BJ (cell line): ENCODE data around the gene RLF. TPM values are rescaled to one million over a fixed set of nuclear protein-coding genes. Genes with fewer than 3 reads are reported as not detected.
"Not testable (repeated sequence)": the region's sequence is repeated elsewhere in the genome, so short reads cannot be mapped to it uniquely, and the experiment has no call there.

Experiments
- CTCF ChIA-PET: fragments of 350-600 bp; formaldehyde crosslinking; extraction: SDS; loops from one replicate; lab custom pipeline; 2021; ENCODE audit warnings: antibody characterized with exemption, inconsistent platforms; lab: Yijun Ruan, JAX
- POLR2A ChIA-PET: fragments of 300-600 bp; sonication (Branson Sonifier 250); formaldehyde crosslinking; extraction: SDS; loops from one replicate; lab custom pipeline; 2021; ENCODE audit warnings: antibody characterized with exemption; lab: Charles Lee
- DNase-seq: peaks from one replicate; pipeline ENCODE4 v3.0.0-alpha.2; 2011; ENCODE audit warnings: low read depth
- H3K27me3 ChIP-seq: 2 replicates; pipeline ENCODE4 v1.6.0; 2011; ENCODE audit warnings: low read length; ENCODE audit not compliant: control insufficient read depth, insufficient read depth
- H3K36me3 ChIP-seq: 2 replicates; pipeline ENCODE4 v1.5.1; 2011; ENCODE audit warnings: low read length; ENCODE audit not compliant: control insufficient read depth, insufficient read depth
- H3K4me3 ChIP-seq: 2 replicates; pipeline ENCODE4 v1.5.1; 2011; ENCODE audit warnings: low read depth, mild to moderate bottlenecking, control low read depth, low read length
- polyA plus RNA-seq: library from polyadenylated mRNA; depleted of rRNA; stranded (reverse); fragments of >200 nt; gene quantifications from 2 replicates; pipeline ENCODE4 v1.2.3, GENCODE V29; 2011
- TF ChIP-seq, protein P1 (sequence below): IDR thresholded peaks from 2 replicates; pipeline ENCODE4 v1.5.1; 2011; ENCODE audit warnings: low read depth, mild to moderate bottlenecking, control low read depth, inconsistent platforms, low read length, moderate library complexity; ENCODE audit not compliant: insufficient read depth

RLF gene
- polyA plus RNA-seq, 1 experiment: 4.1 TPM

GRCh38 chr1:40179496-40180089, 18.4 kb downstream of the RLF start:
- no peak overlapping the region for H3K4me3 ChIP-seq
- H3K36me3 ChIP-seq: no peaks in the 10 kb centered on the region
- no peaks in the 10 kb centered on the region for H3K27me3 ChIP-seq
- CTCF ChIA-PET: no interaction called here
- no peak for DNase-seq
- TF ChIP-seq, protein P1, sequence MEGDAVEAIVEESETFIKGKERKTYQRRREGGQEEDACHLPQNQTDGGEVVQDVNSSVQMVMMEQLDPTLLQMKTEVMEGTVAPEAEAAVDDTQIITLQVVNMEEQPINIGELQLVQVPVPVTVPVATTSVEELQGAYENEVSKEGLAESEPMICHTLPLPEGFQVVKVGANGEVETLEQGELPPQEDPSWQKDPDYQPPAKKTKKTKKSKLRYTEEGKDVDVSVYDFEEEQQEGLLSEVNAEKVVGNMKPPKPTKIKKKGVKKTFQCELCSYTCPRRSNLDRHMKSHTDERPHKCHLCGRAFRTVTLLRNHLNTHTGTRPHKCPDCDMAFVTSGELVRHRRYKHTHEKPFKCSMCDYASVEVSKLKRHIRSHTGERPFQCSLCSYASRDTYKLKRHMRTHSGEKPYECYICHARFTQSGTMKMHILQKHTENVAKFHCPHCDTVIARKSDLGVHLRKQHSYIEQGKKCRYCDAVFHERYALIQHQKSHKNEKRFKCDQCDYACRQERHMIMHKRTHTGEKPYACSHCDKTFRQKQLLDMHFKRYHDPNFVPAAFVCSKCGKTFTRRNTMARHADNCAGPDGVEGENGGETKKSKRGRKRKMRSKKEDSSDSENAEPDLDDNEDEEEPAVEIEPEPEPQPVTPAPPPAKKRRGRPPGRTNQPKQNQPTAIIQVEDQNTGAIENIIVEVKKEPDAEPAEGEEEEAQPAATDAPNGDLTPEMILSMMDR: no peak
- POLR2A ChIA-PET: no interaction called here

GRCh38 chr1:40183055-40183710, 22.0 kb downstream of the RLF start:
- TF ChIP-seq, protein P1: peak; percentile 25; the same call in 1 of the 2 replicates
- DNase-seq: no peak
- no peaks in the 10 kb centered on the region for H3K27me3 ChIP-seq
- CTCF ChIA-PET: interaction anchor here (0.8 to 3.0 kb wide), 5 partner anchors 11 to 172 kb away, joined by 3 to 11 read pairs (median 3); no protein-coding TSS in a partner anchor
- H3K4me3 ChIP-seq: no peak overlapping the region
- POLR2A ChIA-PET: no interaction called here
- no peaks in the 10 kb centered on the region for H3K36me3 ChIP-seq

GRCh38 chr1:40184193-40184592, 23.0 kb downstream of the RLF start:
- CTCF ChIA-PET: interaction anchor here (0.8 to 3.0 kb wide), 4 partner anchors 10 to 38 kb away, joined by 3 to 11 read pairs (median 3); no protein-coding TSS in a partner anchor
- no peaks in the 10 kb centered on the region for H3K36me3 ChIP-seq
- H3K27me3 ChIP-seq: no peaks in the 10 kb centered on the region
- POLR2A ChIA-PET: no interaction called here
- TF ChIP-seq, protein P1: no peak
- H3K4me3 ChIP-seq: no peak overlapping the region
- DNase-seq: no peak

DNA sequence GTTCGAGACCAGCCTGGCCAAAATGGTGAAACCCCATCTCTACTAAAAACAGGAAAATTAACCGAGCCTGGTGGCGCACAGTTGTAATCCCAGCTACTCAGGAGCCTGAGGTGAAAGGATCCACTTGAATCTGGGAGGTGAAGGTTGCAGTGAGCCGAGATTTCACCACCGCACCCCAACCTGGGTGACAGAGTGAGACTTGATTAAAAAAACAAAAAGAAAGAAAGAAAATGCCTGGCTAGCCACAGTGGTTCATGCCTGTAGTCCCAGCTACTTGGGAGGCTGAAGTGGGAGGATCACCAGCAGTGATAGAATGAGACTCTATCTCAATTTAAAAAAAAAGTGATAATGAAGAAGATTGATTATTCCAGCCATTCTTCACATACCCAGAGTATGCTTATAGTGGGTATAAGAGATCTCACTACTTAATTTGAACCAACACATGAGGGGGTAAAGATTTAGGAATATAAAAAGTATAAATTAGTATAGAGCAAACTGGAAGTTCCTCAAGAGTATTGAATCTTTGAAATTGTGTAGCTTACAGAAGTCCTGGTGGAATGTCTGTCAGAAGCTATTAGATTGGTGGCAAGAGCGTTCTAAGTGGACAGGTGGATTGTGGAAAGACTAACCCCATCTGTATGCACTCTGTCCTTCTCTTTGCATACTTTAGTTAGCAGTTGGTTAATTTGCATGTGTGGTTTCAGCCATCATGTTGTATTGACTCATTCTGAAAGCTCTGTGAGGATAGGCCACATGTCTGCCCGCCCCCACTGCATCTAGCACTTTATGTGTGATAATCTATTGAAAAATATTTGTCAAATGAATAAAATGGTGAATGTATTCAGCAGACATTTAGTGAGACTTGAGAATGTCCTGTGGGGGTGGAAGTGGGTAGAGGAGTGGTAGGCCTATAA, 25.0 kb downstream of the RLF start:
- Histone ChIP-seq H3K27me3 (no peaks in the 10 kb centered on the region), H3K36me3 (no peaks in the 10 kb centered on the region), H3K4me3 (no peak overlapping the region)
- TF ChIP-seq, protein P1: no peak
- CTCF ChIA-PET: no interaction called here
- POLR2A ChIA-PET: no interaction called here
- no peak for DNase-seq

DNA sequence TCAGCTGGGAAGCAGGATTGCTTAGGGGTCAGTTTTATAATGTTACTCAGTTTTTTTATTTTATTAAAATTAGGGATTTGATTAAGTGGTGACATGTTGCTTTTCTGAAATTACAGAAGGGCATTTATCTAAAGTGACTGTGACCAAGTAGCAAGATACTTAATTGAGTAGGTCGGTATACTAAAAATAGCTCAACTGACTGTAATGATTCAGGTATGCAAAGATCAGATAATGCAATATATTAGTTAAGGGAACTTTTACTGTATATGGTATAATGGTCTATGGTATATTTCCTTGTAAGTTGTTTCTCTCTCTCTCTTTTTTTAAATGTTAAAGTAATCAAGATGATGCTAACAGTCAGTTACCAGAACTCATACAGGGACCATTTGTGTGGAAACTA, 26.2 kb downstream of the RLF start:
- DNase-seq: no peak
- H3K4me3 ChIP-seq: no peak overlapping the region
- CTCF ChIA-PET: no interaction called here
- TF ChIP-seq, protein P1: no peak
- H3K36me3 ChIP-seq: 0 out of 2 replicates have a peak, but pooled peaks cover 1% of the 10 kb centered on the region
- no peaks in the 10 kb centered on the region for H3K27me3 ChIP-seq
- POLR2A ChIA-PET: no interaction called here

DNA sequence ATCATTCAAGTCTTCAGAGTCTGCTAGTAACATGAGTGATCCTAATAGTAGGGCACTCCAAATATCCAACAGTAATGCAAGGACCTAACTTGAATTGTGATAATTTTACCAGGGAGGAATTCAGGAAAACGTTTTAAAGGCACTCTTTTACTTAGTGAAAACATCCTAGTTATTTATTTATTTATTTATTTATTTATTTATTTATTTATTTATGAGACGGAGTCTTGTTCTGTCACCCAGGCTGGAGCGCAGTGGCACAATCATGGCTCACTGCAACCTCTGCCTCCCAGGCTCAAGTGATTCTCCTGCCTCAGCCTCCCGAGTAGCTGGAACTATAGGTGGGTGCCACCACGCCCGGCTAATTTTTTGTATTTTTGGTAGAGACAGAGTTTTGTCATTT, 33.5 kb downstream of the RLF start:
- POLR2A ChIA-PET, H3K4me3 ChIP-seq, H3K27me3 ChIP-seq, H3K36me3 ChIP-seq, DNase-seq: not testable (repeated sequence)
- CTCF ChIA-PET: interaction anchor here (1.8 kb wide), 1 partner anchor 11 kb away, joined by 3 read pairs; no protein-coding TSS in a partner anchor
